Mucosa of descending colon (tissue), 3 donors: Measurements from ENCODE around the gene PTPRN2. TPM values are rescaled to one million over a fixed set of nuclear protein-coding genes. Genes with fewer than 3 reads are reported as not detected.

Experiments
- ATAC-seq: fragments of 200-7000 bp; cut with Tn5 transposase; one replicate; pipeline ENCODE4 v1.9.1; 2020; ENCODE audit warnings: mild to moderate bottlenecking, moderate library complexity
- DNase-seq, 3 donors: peaks; one replicate each; pipeline ENCODE4 v3.0.0-alpha.2; 2020
- H3K36me3 ChIP-seq: fragments of 200-600 bp; one replicate; pipeline ENCODE4 v1.8.0; 2021; ENCODE audit warnings: low read depth, mild to moderate bottlenecking
- H3K4me1 ChIP-seq: fragments of 200-600 bp; one replicate; pipeline ENCODE4 v1.8.0; 2021; ENCODE audit warnings: low read depth, mild to moderate bottlenecking
- H3K4me3 ChIP-seq: fragments of 200-600 bp; one replicate; pipeline ENCODE4 v1.8.0; 2021; ENCODE audit warnings: mild to moderate bottlenecking
- H3K9me3 ChIP-seq: fragments of 200-600 bp; one replicate; pipeline ENCODE4 v1.8.0; 2021; ENCODE audit warnings: mild to moderate bottlenecking
- intact Hi-C, 2 donors: fragments of 100-400 bp; cut with DNase I in 1 of 2; cut with micrococcal nuclease in 1 of 2; formaldehyde crosslinking; loops; one replicate each; pipeline versions ENCODE4 v1.11.0 to v1.11.1; 2022; cut with DNase I, micrococcal nuclease
- total RNA-seq, 3 donors: library from RNA; stranded (reverse); fragmentation: NEBNext Ultra II Directional in 2 of 3; extraction: Animal tissue kit (Norgen Biotek cat#: 25700) in 2 of 3; gene quantifications; one replicate each; pipeline versions ENCODE4 v1.2.1 to v1.2.4, GENCODE V29; 2021 to 2023
- TF ChIP-seq, protein P1 (sequence below): fragments of 200-600 bp; IDR thresholded peaks from one replicate; pipeline ENCODE4 v1.8.0; 2022; ENCODE audit warnings: antibody characterized with exemption, mild to moderate bottlenecking
- donor health status: DM: no; HTN: no; CAD: no; lungs with moderate emphysema.
- donor health status: DM: no; HTN: no; CAD: no.
- donor health status: DM: no; HTN: yes; CAD: no.

PTPRN2 gene
- total RNA-seq, 3 donors from 2014 or later: 12.5 to 28.0 (median 26.2) TPM

GRCh38 chr7:157619753-157620525 is 967.7 kb downstream of the PTPRN2 start:
- intact Hi-C loops: no loop called here
- ATAC-seq: no peak
- DNase-seq: no peak
- H3K4me3 ChIP-seq: no peak overlapping the region
- H3K9me3 ChIP-seq: no peaks in the 10 kb centered on the region
- TF ChIP-seq, protein P1, sequence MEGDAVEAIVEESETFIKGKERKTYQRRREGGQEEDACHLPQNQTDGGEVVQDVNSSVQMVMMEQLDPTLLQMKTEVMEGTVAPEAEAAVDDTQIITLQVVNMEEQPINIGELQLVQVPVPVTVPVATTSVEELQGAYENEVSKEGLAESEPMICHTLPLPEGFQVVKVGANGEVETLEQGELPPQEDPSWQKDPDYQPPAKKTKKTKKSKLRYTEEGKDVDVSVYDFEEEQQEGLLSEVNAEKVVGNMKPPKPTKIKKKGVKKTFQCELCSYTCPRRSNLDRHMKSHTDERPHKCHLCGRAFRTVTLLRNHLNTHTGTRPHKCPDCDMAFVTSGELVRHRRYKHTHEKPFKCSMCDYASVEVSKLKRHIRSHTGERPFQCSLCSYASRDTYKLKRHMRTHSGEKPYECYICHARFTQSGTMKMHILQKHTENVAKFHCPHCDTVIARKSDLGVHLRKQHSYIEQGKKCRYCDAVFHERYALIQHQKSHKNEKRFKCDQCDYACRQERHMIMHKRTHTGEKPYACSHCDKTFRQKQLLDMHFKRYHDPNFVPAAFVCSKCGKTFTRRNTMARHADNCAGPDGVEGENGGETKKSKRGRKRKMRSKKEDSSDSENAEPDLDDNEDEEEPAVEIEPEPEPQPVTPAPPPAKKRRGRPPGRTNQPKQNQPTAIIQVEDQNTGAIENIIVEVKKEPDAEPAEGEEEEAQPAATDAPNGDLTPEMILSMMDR: no peak
- H3K36me3 ChIP-seq: no peaks in the 10 kb centered on the region
- H3K4me1 ChIP-seq: no peaks in the 10 kb centered on the region

GRCh38 chr7:157618823-157619606 is 968.6 kb downstream of the PTPRN2 start:
- DNase-seq (no peak), ATAC-seq (no peak)
- no peaks in the 10 kb centered on the region for H3K9me3 ChIP-seq
- no peaks in the 10 kb centered on the region for H3K4me1 ChIP-seq
- intact Hi-C loops: no loop called here
- H3K36me3 ChIP-seq: no peaks in the 10 kb centered on the region
- no peak overlapping the region for H3K4me3 ChIP-seq
- TF ChIP-seq, protein P1: no peak

DNA sequence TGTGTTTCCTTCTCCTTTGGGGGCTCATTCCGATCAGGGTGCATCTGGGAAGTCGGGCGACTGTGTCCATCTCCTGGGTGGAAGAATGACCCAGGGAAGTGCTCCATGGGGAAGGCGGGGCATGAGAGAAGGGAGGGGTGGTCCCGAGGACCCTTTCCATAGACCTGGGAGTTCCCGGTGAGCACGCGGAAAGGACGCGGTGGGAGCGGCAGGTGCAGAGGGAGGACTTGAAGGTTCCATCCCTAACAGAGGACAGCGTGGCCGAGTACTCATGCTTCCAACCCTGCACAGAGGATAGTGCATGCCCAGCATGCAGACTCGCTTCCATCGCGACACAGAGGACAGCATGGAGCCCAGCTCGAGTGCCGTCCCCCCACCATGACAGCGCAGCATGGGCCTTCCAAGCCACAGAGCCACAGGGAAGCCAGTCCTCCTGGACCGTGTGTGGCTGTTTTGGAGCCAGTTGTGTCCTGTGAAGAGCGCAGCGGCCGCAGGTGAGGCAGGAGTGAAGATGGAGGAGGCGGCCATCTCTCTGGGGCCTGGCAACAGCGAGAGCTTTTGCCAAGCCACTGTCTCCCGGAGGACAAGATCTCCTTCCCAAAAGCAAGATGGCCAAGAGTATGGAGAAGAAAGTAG is 969.4 kb downstream of the PTPRN2 start:
- ATAC-seq (no peak), DNase-seq (no peak)
- H3K4me3 ChIP-seq: no peak overlapping the region
- intact Hi-C loops: no loop called here
- no peaks in the 10 kb centered on the region for H3K36me3 ChIP-seq
- no peaks in the 10 kb centered on the region for H3K9me3 ChIP-seq
- no peaks in the 10 kb centered on the region for H3K4me1 ChIP-seq
- TF ChIP-seq, protein P1: no peak

DNA sequence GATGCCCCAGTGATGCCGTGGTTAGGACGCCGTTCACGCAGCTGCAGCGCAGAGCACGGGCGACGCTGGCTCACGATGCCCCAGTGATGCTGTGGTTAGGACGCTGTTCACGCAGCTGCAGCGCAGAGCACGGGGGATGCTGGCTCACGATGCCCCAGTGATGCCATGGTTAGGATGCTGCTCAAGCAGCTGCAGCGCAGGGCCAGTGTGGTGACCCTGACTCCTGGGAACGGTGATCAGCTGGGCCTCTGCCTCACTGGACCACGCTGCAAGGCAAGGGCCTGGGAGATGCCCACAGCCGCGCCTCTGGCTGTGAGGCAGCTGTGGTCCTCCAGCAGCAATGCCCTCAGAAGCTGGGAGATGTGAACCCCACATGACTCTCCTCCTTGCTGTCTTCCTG is 970.2 kb downstream of the PTPRN2 start:
- H3K4me3 ChIP-seq: no peak overlapping the region
- TF ChIP-seq, protein P1: no peak
- DNase-seq (no peak), ATAC-seq (no peak)
- intact Hi-C loops: no loop called here
- no peaks in the 10 kb centered on the region for H3K9me3 ChIP-seq
- no peaks in the 10 kb centered on the region for H3K36me3 ChIP-seq
- H3K4me1 ChIP-seq: no peaks in the 10 kb centered on the region

DNA sequence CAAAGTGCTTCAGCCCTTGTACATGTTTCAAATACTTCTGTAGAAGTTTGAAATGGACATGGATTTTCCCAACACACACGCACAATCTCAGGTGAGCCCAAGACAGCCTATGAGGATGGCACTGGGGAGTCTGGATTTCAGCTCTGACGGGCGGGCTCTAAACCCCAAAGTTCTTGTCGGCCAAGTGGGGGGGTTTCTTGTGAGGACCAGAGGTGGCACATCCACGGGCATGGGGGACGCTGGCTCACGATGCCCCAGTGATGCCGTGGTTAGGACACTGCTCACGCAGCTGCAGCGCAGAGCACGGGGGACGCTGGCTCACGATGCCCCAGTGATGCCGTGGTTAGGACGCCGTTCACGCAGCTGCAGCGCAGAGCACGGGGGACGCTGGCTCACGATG is 970.7 kb downstream of the PTPRN2 start:
- no peaks in the 10 kb centered on the region for H3K4me1 ChIP-seq
- TF ChIP-seq, protein P1: no peak
- no peak for DNase-seq
- H3K36me3 ChIP-seq: no peaks in the 10 kb centered on the region
- intact Hi-C loops: no loop called here
- no peaks in the 10 kb centered on the region for H3K9me3 ChIP-seq
- ATAC-seq: no peak
- no peak overlapping the region for H3K4me3 ChIP-seq
